B cell (primary cell): ENCODE results near the gene TMEM145. TPM values are rescaled to one million over a fixed set of nuclear protein-coding genes. Genes with fewer than 3 reads are reported as not detected.
A peak's percentile ranks its signal among the peaks of the same experiment; 100 is the strongest.

Experiments
- ATAC-seq: fragments of 200-7000 bp; cut with Tn5 transposase; one replicate; pipeline ENCODE4 v1.10.0; 2021; ENCODE audit warnings: low read depth, mild to moderate bottlenecking, moderate number of reproducible peaks, moderate library complexity
- CTCF ChIA-PET: fragments of 350-600 bp; sonication (Branson Sonifier 250); formaldehyde crosslinking; loops from one replicate; lab custom pipeline; 2021; ENCODE audit warnings: antibody characterized with exemption, inconsistent platforms; lab: Charles Lee
- POLR2A ChIA-PET: fragments of 350-600 bp; sonication (Branson Sonifier 250); formaldehyde crosslinking; loops from one replicate; lab custom pipeline; 2021; ENCODE audit warnings: antibody characterized with exemption; lab: Charles Lee
- DNase-seq: peaks from one replicate; pipeline ENCODE4 v3.0.0; 2013
- H2AFZ ChIP-seq: 2 replicates; pipeline ENCODE4 v1.6.1; 2012; ENCODE audit warnings: mild to moderate bottlenecking, low read depth, low read length; ENCODE audit not compliant: insufficient read depth, poor library complexity, severe bottlenecking
- H3K27ac ChIP-seq, 2 donors: 1 replicate in 1 of 2; 2 replicates in 1 of 2; pipeline ENCODE4 v1.5.1; 2012 to 2013; ENCODE audit warnings: low read length in 2 of 2, mild to moderate bottlenecking in 2 of 2, moderate library complexity in 1 of 2
- H3K27me3 ChIP-seq, 4 experiments: fragments of 200-600 bp in 1 of 4; sonication (generic) in 1 of 4; replicated peaks in 1 of 4; 1 replicate in 2 of 4; 2 replicates in 2 of 4; pipeline versions ENCODE4 v1.6.1 to v1.7.0; 2013 to 2016; ENCODE audit warnings: low read length in 3 of 4, mild to moderate bottlenecking in 2 of 4, mixed read lengths in 1 of 4, moderate library complexity in 1 of 4; ENCODE audit not compliant: insufficient read depth in 4 of 4, control insufficient read depth in 3 of 4; ENCODE audit errors: control extremely low read depth in 1 of 4
- H3K36me3 ChIP-seq, 2 experiments: replicated peaks in 1 of 2; 1 replicate in 1 of 2; 2 replicates in 1 of 2; pipeline versions ENCODE4 v1.6.1 to v1.7.1; 2013; ENCODE audit warnings: low read length in 1 of 2; ENCODE audit not compliant: insufficient read depth in 2 of 2, control insufficient read depth in 1 of 2; ENCODE audit errors: control extremely low read depth in 1 of 2, extremely low read depth in 1 of 2
- H3K4me1 ChIP-seq, 2 donors: fragments of 200-600 bp in 1 of 2; sonication (generic) in 1 of 2; 1 replicate in 1 of 2; 2 replicates in 1 of 2; pipeline versions ENCODE4 v1.5.1 to v1.6.1; 2013 to 2017; ENCODE audit warnings: low read length in 2 of 2; ENCODE audit not compliant: control insufficient read depth in 2 of 2, insufficient read depth in 2 of 2
- H3K4me2 ChIP-seq: replicated peaks from 2 replicates; pipeline ENCODE3; 2012; ENCODE audit warnings: mild to moderate bottlenecking, low read depth, low read length; ENCODE audit not compliant: poor library complexity, severe bottlenecking
- H3K4me3 ChIP-seq, 5 experiments: fragments of 200-600 bp in 1 of 5; sonication (generic) in 1 of 5; 1 replicate in 3 of 5; 2 replicates in 2 of 5; pipeline versions ENCODE4 v1.5.1 to v1.7.0; 2011 to 2016; ENCODE audit warnings: low read length in 4 of 5, mild to moderate bottlenecking in 4 of 5, low read depth in 2 of 5, control low read depth in 1 of 5, moderate library complexity in 1 of 5; ENCODE audit not compliant: insufficient read depth in 1 of 5; ENCODE audit errors: control extremely low read depth in 1 of 5, extremely low read depth in 1 of 5
- H3K79me2 ChIP-seq: fragments of 200-600 bp; sonication (generic); one replicate; pipeline ENCODE4 v1.6.0; 2016; ENCODE audit warnings: low read length; ENCODE audit not compliant: control insufficient read depth, insufficient read depth
- H3K9ac ChIP-seq: fragments of 200-600 bp; sonication (generic); 2 replicates; pipeline ENCODE4 v1.6.1; 2017; ENCODE audit warnings: mild to moderate bottlenecking, low read length, moderate library complexity
- H3K9me3 ChIP-seq, 3 donors: one replicate each; pipeline versions ENCODE4 v1.6.1 to v1.7.1; 2013; ENCODE audit warnings: low read length in 2 of 3; ENCODE audit not compliant: control insufficient read depth in 2 of 3, insufficient read depth in 1 of 3; ENCODE audit errors: control extremely low read depth in 1 of 3
- H4K20me1 ChIP-seq: 2 replicates; pipeline ENCODE4 v1.6.0; 2012; ENCODE audit warnings: mild to moderate bottlenecking, low read length; ENCODE audit not compliant: insufficient read depth, control insufficient read depth, poor library complexity, severe bottlenecking
- H3K27ac Mint-ChIP-seq: one replicate; pipeline ENCODE4 v1.8.0; 2021; ENCODE audit warnings: mixed read lengths
- H3K27me3 Mint-ChIP-seq: one replicate; pipeline ENCODE4 v1.8.0; 2021; ENCODE audit warnings: mixed read lengths
- H3K4me1 Mint-ChIP-seq: one replicate; pipeline ENCODE4 v1.8.0; 2021; ENCODE audit warnings: mixed read lengths
- H3K4me3 Mint-ChIP-seq: one replicate; pipeline ENCODE4 v1.8.0; 2021; ENCODE audit warnings: mixed read lengths
- H3K9me3 Mint-ChIP-seq: one replicate; pipeline ENCODE4 v1.8.0; 2022; ENCODE audit warnings: mixed read lengths; ENCODE audit not compliant: insufficient read depth
- EZH2 ChIP-seq: IDR thresholded peaks from 2 replicates; pipeline ENCODE4 v1.6.1; 2012; ENCODE audit warnings: borderline replicate concordance, low read depth, mild to moderate bottlenecking, moderate library complexity, low read length; ENCODE audit not compliant: insufficient read depth, poor library complexity, severe bottlenecking
- WGBS: methylation state at CpG from one replicate; pipeline ENCODE4 v1.1.5; 2013; ENCODE audit warnings: missing lambda C conversion rate; ENCODE audit not compliant: insufficient coverage; 5-methylcytosine and 5-hydroxymethylcytosine counted together
- intact Hi-C: fragments of 100-400 bp; cut with micrococcal nuclease; formaldehyde crosslinking; loops from one replicate; pipeline ENCODE4 v1.10.0; 2022
- polyA plus RNA-seq: library from polyadenylated mRNA; depleted of rRNA; stranded (reverse); fragments of >200 nt; gene quantifications from 2 replicates; pipeline ENCODE4 v1.2.3, GENCODE V29; 2012
- total RNA-seq, 2 donors: library from RNA; stranded (reverse); fragments of 120-200 nt in 1 of 2; gene quantifications; 1 replicate in 1 of 2; 2 replicates in 1 of 2; pipeline versions ENCODE4 v1.2.3 to v1.2.4, GENCODE V29; 2013 to 2022
- TF ChIP-seq, protein P1 (sequence below): fragments of 200-600 bp; IDR thresholded peaks from one replicate; pipeline ENCODE4 v1.8.0; 2022; ENCODE audit warnings: antibody characterized with exemption, mild to moderate bottlenecking

The TMEM145 gene
- total and polyA plus RNA-seq, 2 donors (not counting 1 experiment from before 2014, with no cell fraction given) = not detected

DNA sequence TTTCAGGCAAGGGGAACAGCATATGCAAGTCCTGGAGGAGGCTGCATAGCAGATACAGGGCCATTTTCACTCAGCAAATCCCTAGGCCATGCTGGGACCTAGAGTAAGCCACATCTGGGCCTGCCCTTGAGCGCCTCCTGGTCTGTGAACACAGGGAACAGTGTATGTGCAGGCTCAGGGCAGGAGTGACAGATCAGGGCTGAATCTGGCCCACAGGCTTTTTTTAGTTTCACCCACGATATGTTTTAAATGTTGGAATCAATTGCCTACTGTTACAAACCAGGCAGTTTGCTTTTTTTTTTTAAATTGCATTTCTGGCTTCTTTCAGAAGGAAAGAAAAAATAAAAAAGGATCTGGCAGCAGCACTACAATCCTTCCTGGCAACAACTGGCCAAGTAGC lies 1.5 kb upstream of the TMEM145 start:
- Histone ChIP-seq H3K36me3 (no peaks in the 10 kb centered on the region), H4K20me1 (no peaks in the 10 kb centered on the region), H3K27me3 (peaks cover 0 to 40% (median 17%) of the 10 kb centered on the region in 4 experiments), H3K79me2 (no peaks in the 10 kb centered on the region), H3K4me1 (peaks cover 14 to 19% of the 10 kb centered on the region in 2 donors), H3K27ac (no peak overlapping the region), H3K9ac (no peak overlapping the region), H2AFZ (no peak overlapping the region), H3K4me2 (no peak overlapping the region), H3K4me3 (no peak overlapping the region), H3K9me3 (peaks cover 0 to 9% (median 0%) of the 10 kb centered on the region in 3 donors)
- no peak overlapping the region for H3K27ac Mint-ChIP-seq
- peaks cover 11% of the 10 kb centered on the region for H3K4me1 Mint-ChIP-seq
- WGBS = 80% methylated on average over 1 of the region's 2 CpGs
- no peak for ATAC-seq
- no peak for TF ChIP-seq EZH2
- TF ChIP-seq, protein P1, sequence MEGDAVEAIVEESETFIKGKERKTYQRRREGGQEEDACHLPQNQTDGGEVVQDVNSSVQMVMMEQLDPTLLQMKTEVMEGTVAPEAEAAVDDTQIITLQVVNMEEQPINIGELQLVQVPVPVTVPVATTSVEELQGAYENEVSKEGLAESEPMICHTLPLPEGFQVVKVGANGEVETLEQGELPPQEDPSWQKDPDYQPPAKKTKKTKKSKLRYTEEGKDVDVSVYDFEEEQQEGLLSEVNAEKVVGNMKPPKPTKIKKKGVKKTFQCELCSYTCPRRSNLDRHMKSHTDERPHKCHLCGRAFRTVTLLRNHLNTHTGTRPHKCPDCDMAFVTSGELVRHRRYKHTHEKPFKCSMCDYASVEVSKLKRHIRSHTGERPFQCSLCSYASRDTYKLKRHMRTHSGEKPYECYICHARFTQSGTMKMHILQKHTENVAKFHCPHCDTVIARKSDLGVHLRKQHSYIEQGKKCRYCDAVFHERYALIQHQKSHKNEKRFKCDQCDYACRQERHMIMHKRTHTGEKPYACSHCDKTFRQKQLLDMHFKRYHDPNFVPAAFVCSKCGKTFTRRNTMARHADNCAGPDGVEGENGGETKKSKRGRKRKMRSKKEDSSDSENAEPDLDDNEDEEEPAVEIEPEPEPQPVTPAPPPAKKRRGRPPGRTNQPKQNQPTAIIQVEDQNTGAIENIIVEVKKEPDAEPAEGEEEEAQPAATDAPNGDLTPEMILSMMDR = no peak
- CTCF ChIA-PET = no interaction called here
- no peak overlapping the region for H3K4me3 Mint-ChIP-seq
- H3K27me3 Mint-ChIP-seq = peaks cover 28% of the 10 kb centered on the region
- POLR2A ChIA-PET = no interaction called here
- no peak for DNase-seq
- intact Hi-C loops = no loop called here
- H3K9me3 Mint-ChIP-seq = no peaks in the 10 kb centered on the region

GRCh38 chr19:42312370-42312769 lies 739 bp upstream of the TMEM145 start:
- intact Hi-C loops = no loop called here
- no peak for TF ChIP-seq EZH2
- TF ChIP-seq, protein P1 = no peak
- CTCF ChIA-PET = no interaction called here
- Histone ChIP-seq H3K36me3 (no peaks in the 10 kb centered on the region), H3K9ac (no peak overlapping the region), H3K79me2 (no peaks in the 10 kb centered on the region), H2AFZ (no peak overlapping the region), H3K4me3 (no peak overlapping the region), H3K4me2 (no peak overlapping the region), H3K9me3 (peaks cover 0 to 9% (median 0%) of the 10 kb centered on the region in 3 donors), H3K27me3 (peaks cover 0 to 40% (median 17%) of the 10 kb centered on the region in 4 experiments), H4K20me1 (no peaks in the 10 kb centered on the region), H3K27ac (no peak overlapping the region), H3K4me1 (peaks cover 20 to 26% of the 10 kb centered on the region in 2 donors)
- Mint-ChIP-seq H3K27me3 (peaks cover 28% of the 10 kb centered on the region), H3K27ac (no peak overlapping the region), H3K9me3 (no peaks in the 10 kb centered on the region), H3K4me3 (peak overlapping the region; percentile 67), H3K4me1 (peaks cover 18% of the 10 kb centered on the region)
- POLR2A ChIA-PET = no interaction called here
- ATAC-seq = no peak
- WGBS = 87% methylated on average over 5 of the region's 5 CpGs
- no peak for DNase-seq
